DMS153 treated with DMSO at 0.1 percent for 48 hours (cell line): Measurements from ENCODE around the gene SERPINA4.

Experiments
- DNase-seq: peaks from one replicate; lab custom pipeline; 2025; ENCODE audit not compliant: unreplicated experiment; lab: John Stamatoyannopoulos, UW

The SERPINA4 gene

DNA sequence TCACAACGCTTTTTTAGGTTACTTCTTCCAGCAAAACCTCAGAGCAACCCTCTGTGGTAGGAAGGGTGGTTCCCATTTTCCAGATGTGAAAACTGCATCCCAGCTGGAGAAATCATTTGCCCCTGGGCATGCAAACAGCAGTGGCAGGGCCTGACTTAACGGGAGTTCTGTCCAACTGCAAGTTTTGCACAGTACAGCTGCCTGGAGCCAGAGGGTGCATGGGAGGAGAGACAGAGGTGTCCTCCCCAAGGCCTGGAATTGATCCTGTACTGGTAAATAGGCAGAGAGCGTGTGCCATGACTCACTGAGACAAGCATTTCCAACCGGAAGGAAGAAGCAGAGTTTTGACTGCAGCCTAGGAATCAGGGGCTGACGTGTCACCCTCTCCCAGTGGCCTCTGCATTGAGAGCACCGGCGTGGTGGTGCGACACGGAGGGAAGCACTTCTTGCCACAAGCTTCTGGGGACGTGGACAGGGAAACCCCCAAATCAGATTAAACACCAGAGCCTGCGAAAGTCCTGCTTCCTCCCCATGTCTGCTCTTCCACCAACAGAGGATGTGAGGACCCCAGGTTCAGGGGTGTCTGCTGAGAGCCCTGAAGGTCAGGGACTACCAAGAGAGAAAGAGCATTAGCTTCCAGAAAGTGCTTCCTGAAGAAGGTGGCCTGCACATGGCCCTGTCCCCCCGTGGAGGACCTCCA is 19.0 kb upstream of the SERPINA4 start:
- no peak for DNase-seq

DNA sequence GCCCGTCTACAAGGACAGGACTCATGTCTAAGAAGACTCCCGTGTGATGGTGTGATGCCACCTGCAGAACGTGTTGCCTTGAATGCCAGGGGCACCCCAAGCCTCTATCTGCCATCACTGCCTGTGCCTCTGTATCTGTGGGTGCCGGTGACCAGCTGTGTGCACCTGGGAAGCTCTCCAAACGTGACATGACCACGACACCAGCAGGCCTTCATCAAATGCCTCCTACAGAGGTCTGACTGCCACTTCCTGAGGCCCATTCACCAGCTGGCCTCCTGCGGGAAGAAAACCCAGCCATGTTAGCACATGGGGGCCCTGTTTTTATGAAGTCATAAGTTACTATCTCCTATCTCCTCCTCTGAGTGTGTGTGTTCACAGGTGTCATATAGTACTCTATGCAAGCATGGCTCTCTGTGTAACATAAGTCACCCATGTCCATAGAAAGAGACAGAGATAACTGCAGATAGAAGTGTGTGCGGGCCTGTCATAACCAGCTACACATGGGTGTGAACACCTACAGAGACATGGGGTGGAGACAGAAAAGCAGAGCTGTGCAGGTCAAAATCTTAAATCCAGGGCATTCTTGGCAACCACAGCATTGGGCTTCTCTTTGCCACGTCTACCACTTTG is 18.3 kb upstream of the SERPINA4 start:
- DNase-seq, result no peak

DNA sequence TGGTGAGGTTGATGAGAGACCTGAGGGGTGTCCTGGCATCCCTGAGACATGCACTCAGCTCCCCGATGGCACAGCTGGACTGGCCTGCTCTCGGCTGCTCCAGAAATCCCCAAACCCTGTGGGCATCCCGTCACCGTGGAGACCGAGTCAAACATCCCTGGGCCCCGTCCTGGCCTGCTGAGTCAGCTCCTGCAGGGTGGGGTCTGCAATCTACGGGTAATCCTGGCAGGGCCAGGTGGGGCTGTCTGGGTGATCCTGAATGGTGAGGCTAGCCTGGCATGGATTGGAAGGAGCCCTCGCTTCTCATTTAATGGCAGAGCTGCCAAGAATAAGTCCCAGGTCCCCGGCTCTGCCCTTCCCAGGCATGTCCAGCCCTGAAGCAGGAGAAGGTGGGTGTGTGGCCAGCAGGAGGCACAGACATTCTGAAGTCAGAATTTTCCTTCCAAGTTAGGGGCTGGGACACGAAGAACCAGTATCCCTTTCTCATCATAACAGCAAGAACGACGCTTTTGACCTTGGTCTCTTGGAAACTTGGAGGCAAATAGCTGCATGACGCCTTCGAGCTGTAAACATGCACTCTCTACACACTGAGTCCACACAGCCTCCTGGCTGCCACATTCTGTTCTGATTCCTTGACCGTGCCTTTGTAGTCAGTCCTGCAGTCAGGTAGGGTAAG is 17.7 kb upstream of the SERPINA4 start:
- DNase-seq, result no peak

DNA sequence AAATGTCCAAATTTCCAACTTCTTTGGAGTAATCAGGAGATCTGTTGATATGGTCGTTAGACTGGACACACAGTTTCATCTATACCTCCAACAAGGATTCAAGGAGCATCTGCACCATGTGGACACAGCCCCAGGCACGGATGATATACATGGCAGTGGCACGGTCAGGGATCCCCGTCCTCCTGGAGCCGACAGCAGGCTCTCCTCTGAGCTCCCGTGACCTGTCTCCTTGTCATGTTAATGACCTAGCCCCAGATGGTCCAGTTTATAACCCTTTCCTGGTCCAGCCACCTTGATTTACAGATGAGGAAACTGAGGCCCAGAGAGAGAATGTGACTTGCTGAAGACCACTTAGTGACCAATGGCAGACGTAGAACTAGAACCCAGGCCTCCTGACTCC is 16.5 kb upstream of the SERPINA4 start:
- no peak for DNase-seq

DNA sequence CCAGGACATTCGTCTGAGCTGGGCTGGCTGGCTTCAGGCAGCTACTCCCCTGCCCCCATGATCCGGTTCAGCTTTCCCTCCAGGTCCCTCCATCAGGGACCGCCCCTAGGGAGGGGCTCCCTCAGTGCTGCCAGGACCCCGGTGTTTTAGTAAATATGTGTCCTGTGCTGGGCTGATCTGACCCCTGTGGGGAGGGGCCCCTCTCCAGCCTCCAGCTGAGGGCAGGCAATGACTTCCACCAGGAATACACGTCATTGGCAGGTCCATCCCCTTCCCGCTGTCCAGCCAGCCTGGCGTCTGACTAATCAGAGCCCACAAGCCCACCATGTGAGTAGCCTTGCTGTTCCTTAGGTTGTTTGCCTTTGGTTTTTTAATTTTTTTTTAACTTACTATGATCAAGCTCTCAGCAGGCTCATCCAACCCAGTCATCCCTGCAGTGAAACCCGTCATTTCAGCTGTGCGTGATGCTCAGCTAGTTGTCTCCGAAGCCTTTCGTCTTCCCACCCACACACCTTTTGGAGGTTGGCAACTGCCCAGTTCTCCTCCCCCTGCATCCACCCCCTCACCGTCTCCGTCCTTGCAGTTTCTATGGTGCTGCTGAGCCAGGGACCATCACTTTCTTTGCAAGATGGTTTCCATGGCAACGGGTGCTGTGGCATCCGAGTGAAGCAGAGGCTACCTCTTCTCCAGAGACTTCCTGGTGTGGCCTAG is 16.0 kb upstream of the SERPINA4 start:
- no peak for DNase-seq

DNA sequence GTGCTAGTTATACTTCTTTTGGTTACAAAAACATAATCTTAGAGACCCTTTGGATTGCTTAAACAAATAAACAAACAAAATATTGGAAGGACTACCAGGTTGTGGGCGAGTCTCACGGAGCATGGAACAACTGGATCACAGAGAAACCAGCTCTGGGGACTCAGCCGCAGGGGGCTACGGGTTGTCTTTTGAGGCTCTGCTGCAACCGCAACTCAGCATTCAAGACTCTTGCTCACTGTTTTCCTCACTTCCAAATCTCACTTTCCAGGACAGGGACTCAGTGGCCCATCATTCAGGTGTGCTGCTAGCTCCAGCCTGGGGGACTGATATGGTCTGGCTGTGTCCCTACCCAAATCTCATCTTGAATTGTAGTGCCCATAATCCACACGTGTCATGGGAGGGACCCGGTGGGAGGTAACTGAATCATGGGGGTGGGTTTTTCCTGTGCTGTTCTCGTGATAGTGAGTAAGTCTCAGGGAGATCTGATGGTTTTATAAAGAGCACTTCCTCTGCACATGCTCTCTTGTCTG is 14.0 kb upstream of the SERPINA4 start:
- no peak for DNase-seq

DNA sequence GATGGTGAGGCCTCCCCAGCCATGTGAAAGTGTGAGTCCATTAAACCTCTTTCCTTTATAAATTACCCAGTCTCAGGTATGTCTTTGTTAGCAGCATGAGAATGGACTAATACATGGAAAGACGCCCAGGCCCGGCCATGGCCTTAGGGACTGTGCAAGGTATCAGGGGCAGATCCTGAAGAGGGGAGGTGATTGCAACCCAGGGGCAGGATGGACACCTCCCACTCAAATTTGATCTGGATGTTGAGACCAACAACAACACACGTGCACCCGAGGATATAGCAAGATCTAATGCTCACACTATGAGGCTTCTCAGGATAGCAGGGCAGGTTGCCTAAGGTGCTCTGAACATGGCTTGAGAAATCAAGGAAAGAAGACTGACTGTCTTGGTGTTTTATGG is 13.5 kb upstream of the SERPINA4 start:
- DNase-seq, result no peak

DNA sequence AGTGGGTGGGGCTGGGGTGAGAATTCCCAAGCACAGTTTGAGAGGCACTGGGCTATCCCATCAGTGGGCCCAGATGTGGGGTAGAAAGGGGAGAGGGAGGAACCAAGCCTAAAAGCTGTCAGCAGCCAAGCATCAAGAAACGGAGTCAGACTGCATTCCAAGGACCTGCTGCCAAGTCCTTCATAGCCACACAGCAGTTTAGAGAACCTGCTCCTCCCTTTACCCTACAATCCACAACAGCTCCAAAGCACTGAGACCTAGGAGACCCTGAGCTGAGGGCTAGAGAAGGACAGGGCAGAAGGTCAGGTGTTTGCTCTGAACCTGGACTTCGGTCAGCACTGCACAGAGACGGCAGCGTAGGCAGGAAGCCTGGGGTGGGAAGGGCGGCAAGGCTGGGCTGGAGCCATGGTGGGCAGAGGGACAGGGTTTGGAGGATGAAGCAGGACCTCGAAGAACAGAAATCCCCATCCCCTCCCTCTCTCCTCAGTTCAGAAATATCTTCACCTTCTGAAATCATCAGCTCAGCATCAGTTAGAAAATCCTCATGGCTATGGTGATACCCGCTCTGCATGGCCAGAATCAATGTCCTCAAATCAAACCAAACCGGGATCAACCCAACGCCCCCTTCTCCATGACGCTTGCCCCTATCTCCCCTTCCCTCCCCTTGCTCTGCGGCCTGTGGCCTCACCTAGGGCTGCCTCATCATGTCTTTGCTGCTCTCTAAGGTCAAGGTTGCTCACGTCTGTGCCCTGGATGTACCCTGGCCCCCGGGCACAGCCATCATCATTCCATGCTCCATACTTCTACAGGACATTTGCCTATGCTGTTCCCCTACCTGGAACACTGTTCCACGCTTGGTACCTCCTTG is 12.9 kb upstream of the SERPINA4 start:
- no peak for DNase-seq

DNA sequence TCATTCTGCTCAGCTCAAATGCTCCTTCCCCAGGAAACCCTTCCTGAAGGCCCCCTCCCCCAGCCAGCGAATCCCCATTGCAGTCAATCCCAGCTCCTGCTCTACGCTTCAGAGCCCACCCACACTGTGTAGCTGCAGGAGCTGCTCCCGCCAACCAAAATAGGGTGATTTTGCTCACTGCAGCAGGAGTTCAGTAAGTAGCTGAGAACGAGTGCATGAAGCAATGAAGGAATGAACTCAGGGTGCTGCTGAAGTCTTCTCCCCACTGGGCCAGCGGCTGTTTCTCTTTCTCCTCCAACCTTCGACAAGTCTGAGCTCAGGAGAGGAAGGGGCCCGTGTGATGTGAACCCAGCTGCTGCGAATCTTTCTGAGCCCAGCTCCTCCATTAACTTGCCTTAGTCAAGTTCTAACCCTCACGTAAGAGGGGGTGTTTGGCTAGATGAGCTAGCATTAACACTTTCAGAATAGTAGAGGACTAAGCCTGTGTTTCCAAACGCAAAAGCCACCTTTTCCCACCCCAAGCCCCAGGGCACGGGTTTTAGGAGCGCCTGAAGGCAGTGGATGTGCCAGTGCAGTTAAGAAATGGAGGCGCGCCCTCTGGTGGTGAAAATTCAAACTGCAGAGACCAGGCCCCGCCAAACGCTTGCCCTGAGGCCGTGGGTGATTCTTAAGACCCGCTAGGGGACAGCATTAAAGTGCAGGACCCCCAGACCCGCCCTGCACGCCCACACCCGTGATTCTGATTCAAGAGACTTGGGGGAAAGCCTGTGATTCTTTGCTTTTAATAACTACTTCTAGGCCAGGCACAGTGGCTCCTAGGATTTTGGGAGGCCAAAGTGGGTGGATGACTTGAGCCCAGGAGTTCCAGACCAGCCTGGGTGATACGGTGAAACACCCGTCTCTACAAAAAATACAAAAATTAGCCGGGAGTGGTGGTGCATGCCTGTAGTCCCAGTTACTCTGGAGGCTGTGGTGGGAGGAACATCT is 11.9 kb upstream of the SERPINA4 start:
- DNase-seq, result peak; percentile 16

DNA sequence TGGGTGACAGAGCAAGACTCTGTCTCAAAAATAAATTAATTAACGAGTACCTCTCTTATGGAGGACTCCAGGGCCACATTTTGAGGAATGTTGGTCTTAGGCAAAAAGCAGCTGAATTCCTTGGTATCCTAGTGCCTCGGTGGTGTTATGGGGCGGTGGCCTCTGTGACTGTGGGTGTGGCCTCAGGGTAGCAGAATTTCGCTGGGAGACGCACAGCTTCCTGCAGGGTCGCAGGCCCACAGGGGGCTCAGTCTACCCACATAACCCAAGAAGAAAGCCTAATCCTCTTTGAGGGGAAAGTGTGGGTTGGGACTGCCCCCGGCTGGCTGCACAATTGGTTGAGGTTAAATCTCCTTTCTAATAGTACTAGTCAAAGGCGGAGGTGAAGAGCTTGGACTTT is 11.2 kb upstream of the SERPINA4 start:
- DNase-seq, result no peak

DNA sequence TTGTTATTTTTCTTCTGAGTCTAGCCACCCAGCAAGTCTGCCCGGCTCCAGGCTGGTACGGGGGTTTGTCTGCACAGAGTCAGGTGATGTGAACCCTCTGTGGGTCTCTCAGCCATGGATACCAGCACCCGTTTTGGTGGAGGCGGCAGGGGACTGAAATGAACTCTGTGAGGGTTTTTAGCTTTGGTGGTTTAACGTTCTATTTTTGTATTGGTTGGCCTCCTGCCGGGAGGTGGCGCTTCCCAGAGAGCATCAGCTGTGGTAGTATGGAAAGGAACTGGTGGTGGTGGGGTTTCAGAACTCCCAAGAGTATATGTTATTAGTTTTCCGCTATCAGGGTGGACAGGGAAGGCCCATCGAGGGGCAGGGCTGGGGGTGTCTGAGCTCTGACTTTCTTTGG is 5.3 kb upstream of the SERPINA4 start:
- no peak for DNase-seq

DNA sequence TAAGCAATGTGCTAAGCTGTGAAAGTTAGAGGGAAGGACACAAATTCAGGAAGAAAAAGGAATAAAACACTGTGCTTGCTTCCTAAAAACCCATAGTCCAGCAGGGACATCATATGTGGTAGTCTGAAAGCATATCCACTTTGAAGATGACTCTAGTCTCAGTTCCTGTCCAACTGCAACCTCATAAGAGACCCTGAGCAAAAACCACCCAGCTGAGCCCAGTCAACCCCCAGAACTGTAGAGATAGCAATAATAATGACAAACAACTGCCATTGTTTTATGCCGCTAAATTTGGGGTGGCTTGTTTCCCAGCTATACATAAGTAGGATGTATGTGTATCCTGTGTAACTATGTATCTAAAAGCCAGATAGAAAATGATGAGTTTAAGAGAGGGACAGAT is 3.9 kb upstream of the SERPINA4 start:
- no peak for DNase-seq

DNA sequence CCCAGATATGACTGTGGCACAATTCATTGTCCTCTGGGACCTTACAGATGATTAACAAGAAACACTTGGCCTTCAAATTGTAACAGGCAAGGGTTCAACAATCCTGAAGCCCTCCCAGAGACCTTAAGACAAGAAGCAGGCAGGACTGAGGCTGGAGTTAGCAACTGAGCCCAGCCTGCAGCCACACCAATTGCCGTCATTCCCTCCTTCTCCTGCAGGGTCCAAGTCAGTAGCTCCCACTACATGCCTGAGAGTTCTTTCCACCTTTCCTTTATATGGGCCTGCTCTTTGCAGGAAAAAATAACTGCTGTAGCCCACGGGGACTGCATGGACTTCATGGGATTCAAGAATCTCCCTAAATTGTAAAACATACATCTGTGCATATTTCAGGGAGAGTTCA is 2.4 kb upstream of the SERPINA4 start:
- no peak for DNase-seq

DNA sequence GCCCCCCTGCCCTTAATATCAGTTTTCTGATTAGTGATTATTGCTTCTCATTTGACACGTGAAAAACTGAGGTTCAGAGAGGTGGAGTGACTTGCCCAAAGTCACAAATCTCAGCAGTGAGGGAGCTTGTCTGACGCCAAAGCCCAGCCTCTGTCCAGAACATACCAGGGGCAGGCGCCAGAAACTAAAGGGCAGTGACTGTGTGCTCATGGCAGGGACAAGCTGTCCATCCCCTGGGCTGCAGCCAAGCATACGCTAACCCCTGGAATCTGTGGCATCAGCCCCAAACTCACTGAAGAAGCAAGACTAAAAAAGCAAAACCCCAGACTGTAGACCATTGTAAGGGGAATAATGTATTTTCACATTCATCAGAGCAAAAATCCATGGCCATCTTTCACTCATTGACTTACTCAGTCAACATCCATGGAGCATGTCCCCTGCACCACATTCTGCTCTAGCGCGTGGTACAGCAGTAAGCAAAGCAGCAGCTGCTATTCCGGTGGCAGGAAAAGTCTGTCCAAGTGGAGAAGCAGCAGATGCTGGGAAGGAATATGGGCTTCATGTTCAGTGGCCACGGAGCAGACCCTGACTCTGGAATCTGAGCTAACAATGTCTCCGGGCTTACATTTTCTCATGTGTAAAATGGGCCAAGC is 1.5 kb upstream of the SERPINA4 start:
- no peak for DNase-seq

DNA sequence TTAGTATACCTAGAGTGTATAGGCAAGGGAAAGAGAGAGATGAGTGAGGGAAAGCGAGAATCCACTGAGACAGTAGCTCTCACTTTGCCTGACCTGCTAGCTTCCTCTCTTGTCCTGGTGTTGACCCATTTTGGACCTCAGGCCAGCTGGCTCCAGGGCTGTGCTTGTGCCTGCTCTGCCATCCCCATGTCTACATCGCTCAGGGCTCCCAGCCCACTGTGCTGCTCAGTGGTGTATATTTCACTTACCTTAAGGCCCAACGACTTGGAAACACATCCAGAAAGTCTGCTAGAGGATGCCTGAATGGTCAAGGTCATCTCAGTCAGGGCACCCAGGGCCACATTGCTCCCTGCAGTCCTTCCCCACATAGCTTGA is 964 bp upstream of the SERPINA4 start:
- no peak for DNase-seq

DNA sequence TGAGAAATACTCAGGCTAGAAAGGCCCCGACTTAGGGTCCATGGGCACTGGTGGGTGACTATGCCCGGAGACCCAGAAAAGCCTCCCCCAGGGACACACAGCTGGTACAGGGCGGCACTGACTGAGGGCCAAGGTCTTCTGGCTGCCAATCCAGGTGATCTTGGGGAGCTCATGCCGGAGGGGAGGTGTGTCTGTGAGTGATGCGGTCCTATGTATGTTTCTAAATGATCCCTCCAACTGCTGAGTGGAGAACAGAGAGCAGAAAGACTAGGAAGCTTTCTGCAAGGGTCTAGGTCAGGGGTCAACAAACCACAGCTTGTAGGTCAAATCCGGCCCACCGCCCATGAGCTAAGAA is 391 bp downstream of the SERPINA4 start:
- no peak for DNase-seq

DNA sequence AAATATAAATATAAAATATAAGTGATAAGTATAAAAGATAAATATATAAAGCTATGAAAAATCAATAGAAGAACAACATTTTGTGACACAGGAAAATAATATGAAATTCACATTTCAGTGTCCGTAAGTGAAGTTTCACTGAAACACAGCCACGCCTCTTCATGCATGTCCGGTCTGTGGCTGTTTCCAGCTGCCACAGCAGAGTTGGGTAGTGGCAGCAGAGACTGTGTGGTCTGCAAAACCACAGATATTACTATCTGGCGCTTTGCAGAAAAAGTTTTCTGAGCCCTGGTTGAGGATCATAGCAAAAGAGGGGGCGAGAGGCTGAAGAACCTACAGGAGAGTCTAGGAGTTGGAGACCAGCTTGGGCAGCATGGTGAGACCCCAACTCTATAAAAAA is 780 bp downstream of the SERPINA4 start:
- no peak for DNase-seq

DNA sequence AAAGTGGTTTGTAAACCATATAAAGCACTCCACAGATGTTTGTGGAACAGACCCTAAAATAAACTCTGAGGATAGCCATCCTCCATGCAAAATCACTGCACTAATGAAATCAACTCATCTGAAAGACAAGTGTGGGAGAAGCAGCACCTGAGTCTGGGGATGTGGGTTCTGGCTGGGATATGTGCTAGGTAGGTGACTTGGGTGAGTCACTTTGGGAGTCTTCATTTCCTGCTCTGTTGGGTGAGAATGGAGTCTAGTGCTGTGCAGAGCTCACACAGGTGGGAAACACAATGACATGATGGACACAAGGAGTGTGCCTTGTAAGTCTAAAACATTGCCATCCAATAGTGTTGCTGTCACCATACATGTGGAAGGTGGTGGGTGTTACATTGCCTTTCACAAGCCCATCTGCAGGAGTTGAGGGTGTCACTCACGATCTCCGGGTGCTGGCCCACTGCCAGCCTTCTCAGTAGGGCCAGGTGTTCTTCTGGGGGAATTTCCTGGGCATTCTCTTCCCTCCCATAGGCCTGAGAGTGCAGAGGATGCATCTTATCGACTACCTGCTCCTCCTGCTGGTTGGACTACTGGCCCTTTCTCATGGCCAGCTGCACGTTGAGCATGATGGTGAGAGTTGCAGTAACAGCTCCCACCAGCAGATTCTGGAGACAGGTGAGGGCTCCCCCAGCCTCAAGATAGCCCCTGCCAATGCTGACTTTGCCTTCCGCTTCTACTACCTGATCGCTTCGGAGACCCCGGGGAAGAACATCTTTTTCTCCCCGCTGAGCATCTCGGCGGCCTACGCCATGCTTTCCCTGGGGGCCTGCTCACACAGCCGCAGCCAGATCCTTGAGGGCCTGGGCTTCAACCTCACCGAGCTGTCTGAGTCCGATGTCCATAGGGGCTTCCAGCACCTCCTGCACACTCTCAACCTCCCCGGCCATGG is 2.0 kb downstream of the SERPINA4 start:
- DNase-seq, result no peak
